Osteoblast (primary cell): ENCODE results near the gene GDF9. TPM values are rescaled to one million over a fixed set of nuclear protein-coding genes. Genes with fewer than 3 reads are reported as not detected.

Experiments
- DNase-seq: peaks from one replicate; pipeline ENCODE4 v3.0.0; 2011; ENCODE audit warnings: low spot score, mixed read lengths; ENCODE audit not compliant: insufficient read length; ENCODE audit errors: missing footprints
- H2AFZ ChIP-seq: 2 replicates; pipeline ENCODE4 v1.6.0; 2011; ENCODE audit warnings: mild to moderate bottlenecking, low read length
- H3K27ac ChIP-seq: 2 replicates; pipeline ENCODE4 v1.5.1; 2011; ENCODE audit warnings: mild to moderate bottlenecking, low read depth, low read length, moderate library complexity
- H3K27me3 ChIP-seq: 2 replicates; pipeline ENCODE4 v1.6.0; 2012; ENCODE audit warnings: mild to moderate bottlenecking, control low read depth, inconsistent platforms, low read length, moderate library complexity; ENCODE audit not compliant: insufficient read depth
- H3K36me3 ChIP-seq: 2 replicates; pipeline ENCODE4 v1.5.1; 2011; ENCODE audit warnings: mild to moderate bottlenecking, low read length, control low read depth, moderate library complexity; ENCODE audit not compliant: insufficient read depth
- H3K4me1 ChIP-seq: 2 replicates; pipeline ENCODE4 v1.5.1; 2011; ENCODE audit warnings: mild to moderate bottlenecking, low read length, control low read depth, moderate library complexity; ENCODE audit not compliant: insufficient read depth
- H3K4me2 ChIP-seq: 2 replicates; pipeline ENCODE4 v1.6.0; 2011; ENCODE audit warnings: mild to moderate bottlenecking, low read length; ENCODE audit not compliant: insufficient read depth
- H3K4me3 ChIP-seq: fragments of 200-600 bp; sonication (generic); 3 replicates; pipeline ENCODE4 v1.5.1; 2012; ENCODE audit warnings: mild to moderate bottlenecking, low read length, inconsistent platforms; ENCODE audit not compliant: insufficient read depth
- H3K79me2 ChIP-seq: 2 replicates; pipeline ENCODE4 v1.6.0; 2012; ENCODE audit warnings: mild to moderate bottlenecking, low read length, control low read depth, inconsistent platforms; ENCODE audit not compliant: insufficient read depth
- H3K9me3 ChIP-seq: 2 replicates; pipeline ENCODE4 v1.5.1; 2011; ENCODE audit warnings: low read depth, low read length, control low read depth
- H4K20me1 ChIP-seq: 2 replicates; pipeline ENCODE4 v1.6.0; 2012; ENCODE audit warnings: mild to moderate bottlenecking, low read length, control low read depth; ENCODE audit not compliant: insufficient read depth
- total RNA-seq: library from RNA; depleted of rRNA; stranded (reverse); fragments of >200 nt; gene quantifications from 2 replicates; pipeline ENCODE4 v1.2.3, GENCODE V29; 2012
- TF ChIP-seq, protein P1 (sequence below): IDR thresholded peaks from 2 replicates; pipeline ENCODE4 v1.5.1; 2011; ENCODE audit warnings: mild to moderate bottlenecking, low read depth, low read length, moderate library complexity; ENCODE audit errors: extremely low read depth

Gene GDF9
- total RNA-seq, 1 donor: 0.36 TPM

DNA sequence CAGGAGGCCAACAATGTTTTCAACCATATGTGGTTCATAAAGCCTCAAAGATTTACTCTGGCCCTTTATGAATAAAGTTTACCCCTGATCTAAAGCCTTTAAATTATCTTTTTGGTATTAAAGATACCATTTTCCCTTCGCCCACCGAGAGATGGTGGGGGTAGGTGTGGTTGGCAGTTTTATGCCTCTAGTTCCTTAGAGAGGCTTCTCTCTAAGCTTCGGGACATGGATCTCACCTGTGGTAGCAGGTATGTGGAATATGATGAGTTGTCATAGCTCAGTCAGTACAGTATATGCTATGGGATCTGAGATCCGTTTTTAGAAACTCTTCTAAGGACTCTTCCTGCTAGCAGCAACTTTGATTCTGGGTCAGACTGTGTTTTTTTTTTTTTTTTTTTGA, 2.5 kb upstream of the GDF9 start:
- Histone ChIP-seq H2AFZ (no peak overlapping the region), H3K4me1 (peaks cover 21% of the 10 kb centered on the region), H3K27me3 (no peaks in the 10 kb centered on the region), H3K4me3 (no peak overlapping the region), H3K4me2 (no peak overlapping the region), H3K27ac (peak overlapping the region; percentile 31), H3K9me3 (no peaks in the 10 kb centered on the region), H3K36me3 (peaks cover 37% of the 10 kb centered on the region), H3K79me2 (peaks cover 21% of the 10 kb centered on the region), H4K20me1 (peaks cover 10% of the 10 kb centered on the region)
- DNase-seq: no peak
- TF ChIP-seq, protein P1, sequence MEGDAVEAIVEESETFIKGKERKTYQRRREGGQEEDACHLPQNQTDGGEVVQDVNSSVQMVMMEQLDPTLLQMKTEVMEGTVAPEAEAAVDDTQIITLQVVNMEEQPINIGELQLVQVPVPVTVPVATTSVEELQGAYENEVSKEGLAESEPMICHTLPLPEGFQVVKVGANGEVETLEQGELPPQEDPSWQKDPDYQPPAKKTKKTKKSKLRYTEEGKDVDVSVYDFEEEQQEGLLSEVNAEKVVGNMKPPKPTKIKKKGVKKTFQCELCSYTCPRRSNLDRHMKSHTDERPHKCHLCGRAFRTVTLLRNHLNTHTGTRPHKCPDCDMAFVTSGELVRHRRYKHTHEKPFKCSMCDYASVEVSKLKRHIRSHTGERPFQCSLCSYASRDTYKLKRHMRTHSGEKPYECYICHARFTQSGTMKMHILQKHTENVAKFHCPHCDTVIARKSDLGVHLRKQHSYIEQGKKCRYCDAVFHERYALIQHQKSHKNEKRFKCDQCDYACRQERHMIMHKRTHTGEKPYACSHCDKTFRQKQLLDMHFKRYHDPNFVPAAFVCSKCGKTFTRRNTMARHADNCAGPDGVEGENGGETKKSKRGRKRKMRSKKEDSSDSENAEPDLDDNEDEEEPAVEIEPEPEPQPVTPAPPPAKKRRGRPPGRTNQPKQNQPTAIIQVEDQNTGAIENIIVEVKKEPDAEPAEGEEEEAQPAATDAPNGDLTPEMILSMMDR: no peak

DNA sequence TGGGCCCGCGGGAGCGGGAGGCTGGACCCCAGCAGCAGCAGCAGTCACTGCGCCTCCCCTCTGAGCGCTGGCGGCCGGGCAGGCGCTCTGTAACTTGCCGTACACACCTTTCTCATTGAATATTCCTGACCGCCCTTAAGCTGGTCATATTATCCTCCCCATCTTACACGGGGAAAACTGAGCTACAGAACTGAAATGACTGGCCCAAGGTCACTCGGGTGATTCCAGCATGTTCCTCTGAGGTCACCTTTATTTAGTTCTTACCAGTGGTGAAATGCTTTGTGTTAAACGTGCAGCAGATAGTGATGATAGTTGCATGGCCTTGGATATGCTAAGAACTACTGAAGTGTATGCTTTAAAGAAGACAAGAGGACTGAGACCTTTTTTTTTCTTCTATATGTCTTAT, 780 bp upstream of the GDF9 start:
- peaks cover 24% of the 10 kb centered on the region for H3K36me3 ChIP-seq
- peak overlapping the region; percentile 100 for H3K4me2 ChIP-seq
- peaks cover 21% of the 10 kb centered on the region for H3K79me2 ChIP-seq
- peaks cover 10% of the 10 kb centered on the region for H4K20me1 ChIP-seq
- peak overlapping the region; percentile 96 for H3K4me3 ChIP-seq
- DNase-seq: no peak
- H3K27ac ChIP-seq: peak overlapping the region; percentile 98
- peaks cover 16% of the 10 kb centered on the region for H3K4me1 ChIP-seq
- H3K27me3 ChIP-seq: no peaks in the 10 kb centered on the region
- no peaks in the 10 kb centered on the region for H3K9me3 ChIP-seq
- H2AFZ ChIP-seq: peak overlapping the region; percentile 91
- TF ChIP-seq, protein P1: no peak

DNA sequence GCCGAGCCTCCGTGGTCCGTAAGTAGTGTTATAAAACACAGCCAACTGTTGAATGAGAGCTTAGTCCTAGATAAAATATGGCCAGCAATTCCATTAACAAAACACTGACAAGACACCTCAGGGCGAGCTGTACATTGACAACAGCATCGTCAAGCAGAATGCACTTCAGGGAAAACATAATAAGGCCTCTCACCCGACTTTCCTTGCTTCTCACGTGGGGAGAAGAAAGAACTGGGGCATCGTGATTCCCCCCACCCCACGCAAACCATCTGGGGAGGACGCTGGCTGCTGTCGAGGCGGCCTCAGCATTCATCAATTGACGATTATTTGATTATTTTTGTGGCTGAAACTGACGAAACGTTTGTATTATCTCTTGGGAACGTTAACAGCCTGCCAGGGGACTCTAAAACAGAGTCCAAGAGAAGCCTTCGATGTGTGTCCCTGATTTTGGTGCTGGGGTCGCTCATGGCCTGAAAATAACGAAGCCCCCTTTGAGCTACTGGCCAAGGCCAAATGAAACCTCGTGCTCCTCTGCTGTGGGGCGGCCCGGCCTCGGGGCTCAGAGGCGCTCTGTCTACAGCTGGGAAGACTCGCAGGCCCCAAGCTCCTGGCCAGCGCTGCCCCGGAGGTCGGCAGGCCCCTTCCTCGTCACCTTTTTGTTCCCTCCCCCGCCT, 464 bp downstream of the GDF9 start:
- H4K20me1 ChIP-seq: peaks cover 10% of the 10 kb centered on the region
- H3K27ac ChIP-seq: peak overlapping the region; percentile 98
- TF ChIP-seq, protein P1: no peak
- peaks cover 21% of the 10 kb centered on the region for H3K79me2 ChIP-seq
- H2AFZ ChIP-seq: peak overlapping the region; percentile 86
- H3K4me1 ChIP-seq: peaks cover 11% of the 10 kb centered on the region
- H3K4me2 ChIP-seq: peak overlapping the region; percentile 100
- peaks cover 17% of the 10 kb centered on the region for H3K36me3 ChIP-seq
- DNase-seq: peak; percentile 10
- H3K4me3 ChIP-seq: peak overlapping the region; percentile 96
- H3K27me3 ChIP-seq: no peaks in the 10 kb centered on the region
- no peaks in the 10 kb centered on the region for H3K9me3 ChIP-seq

DNA sequence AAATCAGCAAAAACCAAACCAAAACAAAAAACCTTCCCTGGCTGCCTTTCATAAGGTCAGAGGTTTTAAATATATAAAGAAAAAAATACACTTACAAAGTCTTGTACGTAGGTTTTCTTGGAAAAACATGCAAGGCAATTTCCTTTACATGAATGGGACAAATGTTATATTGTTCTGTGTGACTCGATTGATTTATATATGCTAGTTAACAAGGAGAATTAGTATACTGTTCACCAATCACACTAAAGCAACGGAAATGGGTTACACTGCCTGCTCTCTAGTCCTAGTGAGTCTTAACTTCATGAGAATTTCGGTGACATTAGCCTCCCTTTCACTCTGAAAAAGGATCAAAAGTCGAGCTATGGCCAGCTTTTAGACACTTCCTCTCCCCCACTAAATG, 5.5 kb downstream of the GDF9 start:
- Histone ChIP-seq H3K4me1 (peaks cover 2% of the 10 kb centered on the region), H3K79me2 (no peaks in the 10 kb centered on the region), H3K27me3 (no peaks in the 10 kb centered on the region), H2AFZ (no peak overlapping the region), H3K4me3 (no peak overlapping the region), H3K36me3 (no peaks in the 10 kb centered on the region), H3K4me2 (no peak overlapping the region), H4K20me1 (no peaks in the 10 kb centered on the region), H3K9me3 (no peaks in the 10 kb centered on the region), H3K27ac (no peak overlapping the region)
- TF ChIP-seq, protein P1: no peak
- DNase-seq: no peak
